ENCODE results near the gene FAM217A.

The FAM217A gene, protein sequence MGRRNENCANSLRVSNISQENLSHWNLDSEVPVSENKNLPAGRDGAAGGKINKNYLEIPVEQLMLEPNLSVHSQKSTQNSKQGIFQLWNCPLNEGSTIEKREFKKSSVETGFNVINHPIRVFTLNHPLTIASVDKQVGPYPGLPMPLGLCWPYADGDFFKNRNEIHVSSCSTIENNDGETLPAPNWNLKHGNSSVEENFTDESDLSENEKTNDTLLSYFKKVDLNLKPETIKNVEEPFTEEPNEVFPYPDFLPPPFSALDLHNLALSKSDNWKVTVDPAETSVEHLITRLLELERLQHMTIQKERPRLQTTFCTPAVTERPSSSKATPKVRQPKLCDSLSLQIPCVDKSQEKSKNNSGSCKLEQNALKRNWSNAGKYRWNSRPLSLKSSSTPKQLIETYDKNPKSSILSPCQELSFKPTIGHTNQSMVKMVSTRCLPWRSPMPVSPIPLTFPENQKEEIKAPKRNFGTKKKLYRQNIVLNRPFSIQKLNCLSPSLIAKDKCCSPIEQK

GRCh38 chr6:4078691-4079471 lies at the start of gene FAM217A:
FAM217A (minus strand) TSS chr6:4079137; CDS start chr6:4077414, 1,723 bp downstream.
- no peak for TF ChIP-seq CTCF (IDR thresholded peaks at IDR 0.05; ENCODE audit: extremely low read depth, insufficient read depth, missing control alignments)
- in situ Hi-C loops (cut with MboI; ENCODE audit: low pct_unique_long_range_greater_than_20kb, low sequenced_read_pairs, unreplicated experiment), result no loop called here
- DNase-seq (ENCODE audit: low spot score), result no peak

DNA sequence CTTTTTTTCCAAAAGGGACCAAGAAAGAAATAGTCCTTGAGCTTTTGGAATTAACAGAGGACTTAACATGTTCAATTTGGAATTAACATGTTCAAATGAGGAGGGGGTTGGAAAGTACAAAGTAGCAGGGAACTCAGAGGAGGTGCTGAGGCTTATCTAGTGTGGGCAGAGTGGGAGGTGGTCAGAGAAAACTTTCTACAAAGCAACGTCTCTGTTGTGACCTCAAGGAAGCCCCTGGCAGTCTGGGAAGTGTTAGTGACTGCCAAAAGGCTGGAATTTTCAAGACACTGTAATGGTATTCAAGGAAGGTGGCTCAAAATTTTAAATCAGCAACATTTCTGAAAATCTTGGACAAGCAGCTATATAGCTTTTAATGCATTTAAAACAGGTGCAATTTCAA lies 49.1 kb upstream of the FAM217A start:
- no peak for TF ChIP-seq CTCF (IDR thresholded peaks at IDR 0.05; ENCODE audit: extremely low read depth, insufficient read depth, missing control alignments)
- in situ Hi-C loops (cut with MboI; ENCODE audit: low pct_unique_long_range_greater_than_20kb, low sequenced_read_pairs, unreplicated experiment), result no loop called here
- DNase-seq (ENCODE audit: low spot score), result no peak

GRCh38 chr6:4125933-4126864 lies 47.3 kb upstream of the FAM217A start:
- in situ Hi-C loops (cut with MboI; ENCODE audit: low pct_unique_long_range_greater_than_20kb, low sequenced_read_pairs, unreplicated experiment), result no loop called here
- no peak for TF ChIP-seq CTCF (IDR thresholded peaks at IDR 0.05; ENCODE audit: extremely low read depth, insufficient read depth, missing control alignments)
- no peak for DNase-seq (ENCODE audit: low spot score)

- in situ Hi-C loops (cut with MboI; ENCODE audit: low pct_unique_long_range_greater_than_20kb, low sequenced_read_pairs, unreplicated experiment), result no loop called here
- no peak for TF ChIP-seq CTCF (IDR thresholded peaks at IDR 0.05; ENCODE audit: extremely low read depth, insufficient read depth, missing control alignments)
- DNase-seq (ENCODE audit: low spot score), result no peak
Measured at GRCh38 chr6:4125500-4125899, 46.6 kb upstream of the FAM217A start.

- in situ Hi-C loops (cut with MboI; ENCODE audit: low pct_unique_long_range_greater_than_20kb, low sequenced_read_pairs, unreplicated experiment), result no loop called here
- no peak for DNase-seq (ENCODE audit: low spot score)
- no peak for TF ChIP-seq CTCF (IDR thresholded peaks at IDR 0.05; ENCODE audit: extremely low read depth, insufficient read depth, missing control alignments)
Measured at GRCh38 chr6:4124351-4124750, 45.4 kb upstream of the FAM217A start.

- DNase-seq (ENCODE audit: low spot score), result no peak
- TF ChIP-seq CTCF (IDR thresholded peaks at IDR 0.05; ENCODE audit: extremely low read depth, insufficient read depth, missing control alignments), result no peak
- in situ Hi-C loops (cut with MboI; ENCODE audit: low pct_unique_long_range_greater_than_20kb, low sequenced_read_pairs, unreplicated experiment), result no loop called here
Measured at GRCh38 chr6:4115741-4116140, 36.8 kb upstream of the FAM217A start.

Measured in GM13977 (cell line).